Neural progenitor cell (in vitro differentiated cells): ENCODE measurements around the gene PGBD5.

Source experiments
- EZH2phosphoT487 ChIP-seq: fragments of 200-600 bp; sonication (generic); IDR thresholded peaks from 2 replicates; pipeline ENCODE4 v1.6.1; 2017; ENCODE audit warnings: antibody characterized with exemption
- TF ChIP-seq, protein P1 (sequence below): fragments of 200-600 bp; sonication (generic); IDR thresholded peaks from 2 replicates; pipeline ENCODE4 v1.5.1; 2017; ENCODE audit warnings: antibody characterized with exemption, mild to moderate bottlenecking

GRCh38 chr1:230295367-230295766 lies 130.8 kb downstream of the PGBD5 start:
- TF ChIP-seq, protein P1, sequence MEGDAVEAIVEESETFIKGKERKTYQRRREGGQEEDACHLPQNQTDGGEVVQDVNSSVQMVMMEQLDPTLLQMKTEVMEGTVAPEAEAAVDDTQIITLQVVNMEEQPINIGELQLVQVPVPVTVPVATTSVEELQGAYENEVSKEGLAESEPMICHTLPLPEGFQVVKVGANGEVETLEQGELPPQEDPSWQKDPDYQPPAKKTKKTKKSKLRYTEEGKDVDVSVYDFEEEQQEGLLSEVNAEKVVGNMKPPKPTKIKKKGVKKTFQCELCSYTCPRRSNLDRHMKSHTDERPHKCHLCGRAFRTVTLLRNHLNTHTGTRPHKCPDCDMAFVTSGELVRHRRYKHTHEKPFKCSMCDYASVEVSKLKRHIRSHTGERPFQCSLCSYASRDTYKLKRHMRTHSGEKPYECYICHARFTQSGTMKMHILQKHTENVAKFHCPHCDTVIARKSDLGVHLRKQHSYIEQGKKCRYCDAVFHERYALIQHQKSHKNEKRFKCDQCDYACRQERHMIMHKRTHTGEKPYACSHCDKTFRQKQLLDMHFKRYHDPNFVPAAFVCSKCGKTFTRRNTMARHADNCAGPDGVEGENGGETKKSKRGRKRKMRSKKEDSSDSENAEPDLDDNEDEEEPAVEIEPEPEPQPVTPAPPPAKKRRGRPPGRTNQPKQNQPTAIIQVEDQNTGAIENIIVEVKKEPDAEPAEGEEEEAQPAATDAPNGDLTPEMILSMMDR, result no peak
- TF ChIP-seq EZH2phosphoT487, result no peak
